Left ventricle myocardium superior (tissue), 1 donor: ENCODE results near the gene RABL2A. TPM values are rescaled to one million over a fixed set of nuclear protein-coding genes. Genes with fewer than 3 reads are reported as not detected.
"Not testable (repeated sequence)": the region's sequence is repeated elsewhere in the genome, so short reads cannot be mapped to it uniquely, and the experiment has no call there.

ENCODE experiments used
- ATAC-seq: fragments of 200-7000 bp; cut with Tn5 transposase; one replicate; pipeline ENCODE4 v1.9.1; 2020; ENCODE audit warnings: mild to moderate bottlenecking, moderate library complexity
- DNase-seq: peaks from one replicate; pipeline ENCODE4 v3.0.0-alpha.2; 2020
- intact Hi-C: fragments of 100-400 bp; cut with micrococcal nuclease; formaldehyde crosslinking; loops from one replicate; pipeline ENCODE4 v1.11.0; 2022
- microRNA-seq: library from miRNA; unstranded; fragments of <30 nt; microRNA quantifications from one replicate; pipeline ENCODE4 v1.2.0, GENCODE V29; 2020; ENCODE audit warnings: borderline number of aligned reads
- total RNA-seq: library from RNA; stranded (reverse); fragmentation: NEBNext Ultra II Directional; extraction: Animal tissue kit (Norgen Biotek cat#: 25700); gene quantifications from one replicate; pipeline ENCODE4 v1.2.1, GENCODE V29; 2021
- donor health status: DM: no; HTN: yes; CAD: no; lungs with severe emphysema.

Gene RABL2A
- total RNA-seq, 1 donor from 2014 or later, result 5.3 TPM

GRCh38 chr2:113672326-113672932 is 45.4 kb downstream of the RABL2A start:
- intact Hi-C loops, result no loop called here
- DNase-seq (no peak), ATAC-seq (no peak)

GRCh38 chr2:113675875-113676274 is 48.8 kb downstream of the RABL2A start:
- peak; percentile 71 for ATAC-seq

GRCh38 chr2:113676623-113677266 is 49.7 kb downstream of the RABL2A start:
- ATAC-seq (no peak), DNase-seq (no peak)
- intact Hi-C loops, result no loop called here

More at GRCh38 chr2:113675875-113676274, 48.8 kb downstream of the RABL2A start:
- peak; percentile 41 for DNase-seq
- intact Hi-C loops, result no loop called here

GRCh38 chr2:113677330-113677729 is 50.3 kb downstream of the RABL2A start:
- DNase-seq (no peak), ATAC-seq (peak; percentile 87)
- intact Hi-C loops, result no loop called here

GRCh38 chr2:113679457-113679856 is 52.4 kb downstream of the RABL2A start:
- DNase-seq, result no peak
- ATAC-seq, result no peak
- intact Hi-C loops, result no loop called here

- intact Hi-C loops, result no loop called here
- no peak for DNase-seq
- ATAC-seq, result no peak
Observed at GRCh38 chr2:113685471-113685870, 58.4 kb downstream of the RABL2A start.

GRCh38 chr2:113686537-113686936 is 59.5 kb downstream of the RABL2A start:
- intact Hi-C loops, result no loop called here
- no peak for DNase-seq
- no peak for ATAC-seq

- ATAC-seq, intact Hi-C loops, DNase-seq: not testable (repeated sequence)
Observed at GRCh38 chr2:113690871-113691270, 63.8 kb downstream of the RABL2A start.

Small RNA genes lying within 50 kb of the gene (microRNA-seq; reads per million reads assigned to microRNA genes)
- gene MIR1302-3, result not detected

Other genes with a start within 250 kb of the RABL2A start
- 35.3 TPM for gene ZNG1B, start 189.6 kb upstream of the RABL2A start, total RNA-seq
- gene FOXD4L1, start 128.6 kb upstream of the RABL2A start, total RNA-seq, result not detected
- gene SLC35F5, start 129.4 kb downstream of the RABL2A start, total RNA-seq, result 56.2 TPM